RWPE1 (cell line): ENCODE data around the gene TMED1.

Experiments
- CTCF ChIA-PET: fragments of 350-600 bp; sonication (Branson Sonifier 250); formaldehyde crosslinking; extraction: SDS; loops from one replicate; lab custom pipeline; 2021; lab: Yijun Ruan, JAX
- POLR2A ChIA-PET: fragments of 400-600 bp; formaldehyde crosslinking; extraction: SDS; loops from one replicate; lab custom pipeline; 2020; ENCODE audit warnings: antibody characterized with exemption; ENCODE audit not compliant: low non-redundant PET; lab: Yijun Ruan, JAX
- DNase-seq: peaks from one replicate; pipeline ENCODE4 v3.0.0; 2012; ENCODE audit warnings: low spot score
- H3K27ac ChIP-seq: fragments of 450-650 bp; 2 replicates; pipeline ENCODE4 v1.5.1; 2017
- TF ChIP-seq, protein P1 (sequence below): fragments of 450-650 bp; conservative IDR thresholded peaks from 2 replicates; pipeline ENCODE4 v1.5.1; 2017; ENCODE audit warnings: low read depth, mild to moderate bottlenecking

The TMED1 gene

DNA sequence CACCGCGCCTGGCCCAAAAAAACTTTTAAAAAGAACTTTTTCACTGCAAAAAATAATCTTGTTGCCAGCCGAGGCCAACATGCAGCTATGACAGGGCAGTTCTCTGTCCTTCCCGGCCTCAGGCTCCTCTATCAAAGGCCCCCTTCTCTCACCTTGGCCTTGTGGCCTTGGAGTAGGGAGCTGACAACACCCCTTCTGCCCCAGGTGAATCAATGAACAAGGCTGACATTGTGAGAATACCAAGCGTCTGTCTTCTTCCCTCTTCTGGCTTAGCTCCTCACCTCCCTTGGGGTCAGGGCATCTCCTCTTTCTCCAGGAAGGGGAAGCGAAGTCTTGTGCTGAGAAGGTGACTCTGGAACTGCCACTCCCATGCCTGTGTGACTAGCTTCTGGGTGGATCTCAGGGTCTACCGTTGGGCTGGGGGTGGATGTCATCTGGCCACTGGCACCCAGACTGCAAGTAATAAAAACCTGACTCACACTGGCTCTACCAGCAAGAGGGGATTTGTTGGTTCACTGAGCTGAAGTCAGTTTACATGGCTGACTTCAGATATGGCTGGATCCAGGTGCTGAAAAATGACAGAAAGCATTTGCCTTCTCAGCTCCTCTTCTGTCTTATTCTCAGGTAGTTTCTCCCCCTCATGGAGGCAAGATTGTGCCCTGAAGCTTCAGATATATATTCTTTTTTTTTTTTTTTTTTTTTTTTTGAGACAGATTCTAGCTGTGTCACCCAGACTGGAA lies 18.5 kb upstream of the TMED1 start:
- TF ChIP-seq, protein P1, sequence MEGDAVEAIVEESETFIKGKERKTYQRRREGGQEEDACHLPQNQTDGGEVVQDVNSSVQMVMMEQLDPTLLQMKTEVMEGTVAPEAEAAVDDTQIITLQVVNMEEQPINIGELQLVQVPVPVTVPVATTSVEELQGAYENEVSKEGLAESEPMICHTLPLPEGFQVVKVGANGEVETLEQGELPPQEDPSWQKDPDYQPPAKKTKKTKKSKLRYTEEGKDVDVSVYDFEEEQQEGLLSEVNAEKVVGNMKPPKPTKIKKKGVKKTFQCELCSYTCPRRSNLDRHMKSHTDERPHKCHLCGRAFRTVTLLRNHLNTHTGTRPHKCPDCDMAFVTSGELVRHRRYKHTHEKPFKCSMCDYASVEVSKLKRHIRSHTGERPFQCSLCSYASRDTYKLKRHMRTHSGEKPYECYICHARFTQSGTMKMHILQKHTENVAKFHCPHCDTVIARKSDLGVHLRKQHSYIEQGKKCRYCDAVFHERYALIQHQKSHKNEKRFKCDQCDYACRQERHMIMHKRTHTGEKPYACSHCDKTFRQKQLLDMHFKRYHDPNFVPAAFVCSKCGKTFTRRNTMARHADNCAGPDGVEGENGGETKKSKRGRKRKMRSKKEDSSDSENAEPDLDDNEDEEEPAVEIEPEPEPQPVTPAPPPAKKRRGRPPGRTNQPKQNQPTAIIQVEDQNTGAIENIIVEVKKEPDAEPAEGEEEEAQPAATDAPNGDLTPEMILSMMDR, result no peak
- CTCF ChIA-PET, result interaction anchor here (1.1 to 2.3 kb wide), 2 partner anchors 10 to 18 kb away, joined by 3 to 24 read pairs; partner anchors contain the start of gene TMED1
- no peak for DNase-seq
- POLR2A ChIA-PET, result no interaction called here
- 0 out of 2 replicates have a peak overlapping the region, but pooled peaks have one; percentile 5 for H3K27ac ChIP-seq

DNA sequence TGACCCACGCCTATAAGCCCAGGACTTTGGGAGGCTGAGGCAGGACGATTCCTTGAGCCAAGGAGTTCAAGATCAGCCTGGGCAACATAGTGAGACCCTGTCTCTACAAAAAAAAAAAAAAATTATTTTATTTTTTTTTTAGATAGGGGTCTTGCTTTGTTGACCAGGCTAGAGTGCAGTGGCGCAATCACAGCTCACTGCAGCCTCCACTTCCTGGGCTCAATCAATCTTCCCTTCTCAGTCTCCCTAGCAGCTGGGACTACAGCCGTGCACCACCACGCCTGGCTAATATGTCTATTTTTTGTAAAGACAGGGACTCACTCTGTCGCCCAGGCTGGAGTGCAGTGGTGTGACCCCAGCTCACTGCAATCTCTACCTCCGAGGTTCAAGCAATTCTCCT lies 16.9 kb upstream of the TMED1 start:
- no peak for DNase-seq
- POLR2A ChIA-PET, result no interaction called here
- TF ChIP-seq, protein P1, result no peak
- no peak overlapping the region for H3K27ac ChIP-seq
- CTCF ChIA-PET, result interaction anchor here (0.6 to 1.2 kb wide), 3 partner anchors 12 to 375 kb away, joined by 3 to 5 read pairs (median 3); no protein-coding TSS in a partner anchor

DNA sequence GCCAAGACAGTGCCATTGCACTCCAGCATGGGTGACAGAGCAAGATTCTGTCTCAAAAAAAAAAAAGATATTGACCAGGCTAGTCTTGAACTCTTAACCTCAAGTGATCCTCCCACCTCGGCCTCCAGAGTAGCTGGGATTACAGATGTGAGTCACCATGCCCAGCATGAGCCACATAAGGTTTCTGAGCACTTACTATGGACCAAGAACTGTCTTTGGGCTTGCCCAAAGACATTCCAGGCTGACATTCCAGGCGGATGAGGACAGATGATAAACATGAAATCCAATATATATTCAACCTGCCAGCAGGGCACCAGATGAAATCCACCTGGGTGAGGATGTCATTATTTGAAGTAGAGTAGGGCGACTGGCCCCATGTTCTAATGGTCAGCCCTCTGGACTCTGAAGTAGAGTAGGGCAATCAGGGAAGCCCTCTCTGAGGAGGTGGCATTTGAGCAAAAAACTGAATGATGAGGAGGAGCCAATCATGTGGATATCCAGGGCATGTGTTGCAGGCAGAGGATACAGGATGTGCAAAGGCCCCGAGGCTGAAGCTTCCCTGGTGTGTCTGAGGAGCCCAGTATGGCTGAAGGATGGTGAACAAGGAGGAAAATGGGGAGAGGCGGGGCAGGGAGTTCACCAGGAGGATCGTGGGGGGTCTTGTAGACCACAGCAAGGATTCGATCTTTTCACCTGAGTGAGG lies 16.2 kb upstream of the TMED1 start:
- POLR2A ChIA-PET, result no interaction called here
- CTCF ChIA-PET, result interaction anchor here (0.6 to 1.3 kb wide), 4 partner anchors 10 to 15 kb away, joined by 3 to 5 read pairs (median 4); no protein-coding TSS in a partner anchor
- H3K27ac ChIP-seq, result no peak overlapping the region
- TF ChIP-seq, protein P1, result no peak
- no peak for DNase-seq

DNA sequence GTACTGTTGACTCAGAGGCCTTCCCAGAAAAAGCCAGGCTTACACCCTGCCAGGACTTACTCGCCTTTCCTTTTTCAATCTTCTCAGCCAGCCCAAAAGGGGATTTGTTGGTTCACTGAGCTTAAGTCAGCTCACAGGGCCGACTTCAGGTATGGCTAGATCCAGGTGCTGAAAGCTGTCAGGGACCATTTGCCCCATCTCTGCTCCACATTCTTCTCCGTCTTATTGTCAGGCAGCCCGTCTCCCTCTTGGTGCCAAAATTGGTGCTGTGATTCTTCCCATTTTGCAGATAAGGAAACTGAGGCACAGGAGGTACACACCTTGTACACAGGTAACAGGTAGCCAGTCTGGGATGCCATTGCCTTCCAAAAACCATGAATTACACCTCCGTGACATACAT lies 14.6 kb upstream of the TMED1 start:
- TF ChIP-seq, protein P1, result no peak
- no peak overlapping the region for H3K27ac ChIP-seq
- CTCF ChIA-PET, result interaction anchor here (1.3 to 1.9 kb wide), 2 partner anchors 14 kb away, joined by 3 to 6 read pairs; no protein-coding TSS in a partner anchor
- POLR2A ChIA-PET, result no interaction called here
- DNase-seq, result no peak

DNA sequence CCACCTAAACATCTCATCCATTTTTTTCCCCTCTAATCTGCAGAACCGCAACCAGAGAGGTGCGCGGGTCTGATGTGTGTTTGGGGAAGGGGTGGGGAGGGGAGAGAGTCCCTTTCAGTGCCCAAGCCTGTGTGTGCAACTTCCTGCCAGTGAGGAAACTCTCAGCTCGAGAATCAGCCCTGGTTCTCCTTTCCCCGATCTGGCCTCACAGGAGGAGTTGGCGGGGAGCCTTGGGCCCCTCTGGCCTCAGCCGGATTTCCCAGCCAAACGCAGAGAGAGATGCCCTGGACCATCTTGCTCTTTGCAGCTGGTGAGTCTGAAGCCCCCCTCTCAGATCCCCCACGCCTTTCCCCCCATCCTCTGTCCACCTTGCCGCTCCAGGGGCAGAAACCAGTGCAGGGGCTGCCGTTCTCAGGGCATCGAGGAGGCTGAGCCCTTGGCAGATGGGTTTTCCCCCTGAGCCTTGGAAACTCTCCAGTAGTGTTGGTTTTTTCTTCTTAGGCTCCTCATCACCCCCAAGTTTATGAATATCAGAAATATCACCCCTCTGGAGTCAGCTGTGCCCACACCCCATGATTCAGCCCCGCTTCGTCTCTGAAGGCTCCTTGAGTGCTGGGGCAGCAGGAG lies 12.3 kb upstream of the TMED1 start, which contains the start of gene C19orf38:
Gene C19orf38 (plus strand): TSS at position 186 of the 627 bp plus-strand sequence. CDS start 94 bp downstream, at position 280.
- CTCF ChIA-PET, result interaction anchor here (0.5 to 0.6 kb wide), 3 partner anchors 341 to 598 kb away, joined by 3 read pairs; no protein-coding TSS in a partner anchor
- POLR2A ChIA-PET, result no interaction called here
- DNase-seq, result no peak
- TF ChIP-seq, protein P1, result no peak
- no peak within 1 kb of the TSS for H3K27ac ChIP-seq
